ENCODE results near the gene ZNF213. TPM values are rescaled to one million over a fixed set of nuclear protein-coding genes. Genes with fewer than 3 reads are reported as not detected.
A peak's percentile ranks its signal among the peaks of the same experiment; 100 is the strongest.

The ZNF213 gene
- total and polyA plus RNA-seq, 4 donors: 2.3 to 8.6 (median 6.8) TPM

- ATAC-seq (ENCODE audit: low FRiP score) (no peak), DNase-seq (peak in 1 of 2 donors; percentile 48)
- Histone ChIP-seq H3K4me1 (ENCODE audit: control insufficient read depth in 1 of 2, insufficient read depth in 2 of 2, low read length in 2 of 2) (no peaks in the 10 kb centered on the region), H3K27ac (ENCODE audit: low read depth in 1 of 2, low read length in 2 of 2) (no peak overlapping the region), H3K4me3 (ENCODE audit: low read length in 2 of 2) (no peak overlapping the region), H3K27me3 (ENCODE audit: control insufficient read depth in 1 of 2, insufficient read depth in 2 of 2, low read length in 1 of 2) (no peaks in the 10 kb centered on the region), H3K9me3 (ENCODE audit: control insufficient read depth, low read length) (no peaks in the 10 kb centered on the region), H3K36me3 (ENCODE audit: control insufficient read depth in 1 of 2, insufficient read depth in 2 of 2, low read length in 1 of 2) (no peaks in the 10 kb centered on the region)
- intact Hi-C loops (cut with DNase I): no loop called here
- whole genome bisulfite sequencing, 2 donors: 94 to 95% methylated on average over 6 of the region's 6 CpGs
Measured at GRCh38 chr16:3149193-3149530, 14.3 kb downstream of the ZNF213 start.

- Histone ChIP-seq H3K27ac (ENCODE audit: low read depth in 1 of 2, low read length in 2 of 2) (peak overlapping the region in 1 of 2 donors; percentile 70), H3K4me1 (ENCODE audit: control insufficient read depth in 1 of 2, insufficient read depth in 2 of 2, low read length in 2 of 2) (no peaks in the 10 kb centered on the region), H3K4me3 (ENCODE audit: low read length in 2 of 2) (peak overlapping the region; percentile 37 to 60), H3K36me3 (ENCODE audit: control insufficient read depth in 1 of 2, insufficient read depth in 2 of 2, low read length in 1 of 2) (no peaks in the 10 kb centered on the region), H3K27me3 (ENCODE audit: control insufficient read depth in 1 of 2, insufficient read depth in 2 of 2, low read length in 1 of 2) (no peaks in the 10 kb centered on the region), H3K9me3 (ENCODE audit: control insufficient read depth, low read length) (no peaks in the 10 kb centered on the region)
- DNase-seq: peak; percentile 80 to 87
- ATAC-seq (ENCODE audit: low FRiP score): peak; percentile 50
- 16 to 17% methylated on average over 41 of the region's 41 CpGs for WGBS, 2 donors
- intact Hi-C loops (cut with DNase I): no loop called here
Measured at GRCh38 chr16:3149630-3150345, 15.0 kb downstream of the ZNF213 start.

GRCh38 chr16:3150346-3151218 is 15.8 kb downstream of the ZNF213 start:
- Histone ChIP-seq H3K36me3 (ENCODE audit: control insufficient read depth in 1 of 2, insufficient read depth in 2 of 2, low read length in 1 of 2) (no peaks in the 10 kb centered on the region), H3K27ac (ENCODE audit: low read depth in 1 of 2, low read length in 2 of 2) (peak overlapping the region in 1 of 2 donors; percentile 83), H3K9me3 (ENCODE audit: control insufficient read depth, low read length) (no peaks in the 10 kb centered on the region), H3K4me1 (ENCODE audit: control insufficient read depth in 1 of 2, insufficient read depth in 2 of 2, low read length in 2 of 2) (no peaks in the 10 kb centered on the region), H3K4me3 (ENCODE audit: low read length in 2 of 2) (peak overlapping the region; percentile 37 to 60), H3K27me3 (ENCODE audit: control insufficient read depth in 1 of 2, insufficient read depth in 2 of 2, low read length in 1 of 2) (no peaks in the 10 kb centered on the region)
- WGBS, 2 donors: 1% methylated on average over 58 to 62 of the region's 62 CpGs
- intact Hi-C loops (cut with DNase I): no loop called here
- peak; percentile 96 for ATAC-seq (ENCODE audit: low FRiP score)
- peak; percentile 97 for DNase-seq

GRCh38 chr16:3152027-3152276 is 17.1 kb downstream of the ZNF213 start:
- Histone ChIP-seq H3K4me3 (ENCODE audit: low read length in 2 of 2) (no peak overlapping the region), H3K36me3 (ENCODE audit: control insufficient read depth in 1 of 2, insufficient read depth in 2 of 2, low read length in 1 of 2) (no peaks in the 10 kb centered on the region), H3K4me1 (ENCODE audit: control insufficient read depth in 1 of 2, insufficient read depth in 2 of 2, low read length in 2 of 2) (no peaks in the 10 kb centered on the region), H3K27ac (ENCODE audit: low read depth in 1 of 2, low read length in 2 of 2) (no peak overlapping the region), H3K9me3 (ENCODE audit: control insufficient read depth, low read length) (no peaks in the 10 kb centered on the region), H3K27me3 (ENCODE audit: control insufficient read depth in 1 of 2, insufficient read depth in 2 of 2, low read length in 1 of 2) (no peaks in the 10 kb centered on the region)
- intact Hi-C loops (cut with DNase I): no loop called here
- ATAC-seq (ENCODE audit: low FRiP score): no peak
- WGBS, 2 donors: 3 to 5% methylated on average over 15 of the region's 15 CpGs
- DNase-seq: peak; percentile 33 to 69

- H3K4me3 ChIP-seq (ENCODE audit: low read length in 2 of 2): no peak overlapping the region
- ATAC-seq (ENCODE audit: low FRiP score): peak; percentile 84
- intact Hi-C loops (cut with DNase I): no loop called here
- no peak overlapping the region for H3K27ac ChIP-seq (ENCODE audit: low read depth in 1 of 2, low read length in 2 of 2)
- no peaks in the 10 kb centered on the region for H3K9me3 ChIP-seq (ENCODE audit: control insufficient read depth, low read length)
- H3K36me3 ChIP-seq (ENCODE audit: control insufficient read depth in 1 of 2, insufficient read depth in 2 of 2, low read length in 1 of 2): no peaks in the 10 kb centered on the region
- DNase-seq: peak; percentile 90 to 94
- no peaks in the 10 kb centered on the region for H3K27me3 ChIP-seq (ENCODE audit: control insufficient read depth in 1 of 2, insufficient read depth in 2 of 2, low read length in 1 of 2)
- 1% methylated on average over 42 of the region's 42 CpGs for WGBS, 2 donors
- H3K4me1 ChIP-seq (ENCODE audit: control insufficient read depth in 1 of 2, insufficient read depth in 2 of 2, low read length in 2 of 2): no peaks in the 10 kb centered on the region
Measured at GRCh38 chr16:3152277-3152990, 17.6 kb downstream of the ZNF213 start.

- DNase-seq (no peak), ATAC-seq (ENCODE audit: low FRiP score) (no peak)
- H3K4me3 ChIP-seq (ENCODE audit: low read length in 2 of 2): no peak overlapping the region
- no peaks in the 10 kb centered on the region for H3K4me1 ChIP-seq (ENCODE audit: control insufficient read depth in 1 of 2, insufficient read depth in 2 of 2, low read length in 2 of 2)
- no peaks in the 10 kb centered on the region for H3K9me3 ChIP-seq (ENCODE audit: control insufficient read depth, low read length)
- no peak overlapping the region for H3K27ac ChIP-seq (ENCODE audit: low read depth in 1 of 2, low read length in 2 of 2)
- H3K36me3 ChIP-seq (ENCODE audit: control insufficient read depth in 1 of 2, insufficient read depth in 2 of 2, low read length in 1 of 2): no peaks in the 10 kb centered on the region
- 11 to 16% methylated on average over 8 of the region's 8 CpGs for WGBS, 2 donors
- intact Hi-C loops (cut with DNase I): no loop called here
- no peaks in the 10 kb centered on the region for H3K27me3 ChIP-seq (ENCODE audit: control insufficient read depth in 1 of 2, insufficient read depth in 2 of 2, low read length in 1 of 2)
Measured at GRCh38 chr16:3152991-3153368, 18.2 kb downstream of the ZNF213 start.

GRCh38 chr16:3155181-3155580 is 20.4 kb downstream of the ZNF213 start:
- WGBS, 2 donors: 66 to 87% methylated on average over 2 of the region's 2 CpGs
- no peaks in the 10 kb centered on the region for H3K36me3 ChIP-seq (ENCODE audit: control insufficient read depth in 1 of 2, insufficient read depth in 2 of 2, low read length in 1 of 2)
- H3K27ac ChIP-seq (ENCODE audit: low read depth in 1 of 2, low read length in 2 of 2): no peak overlapping the region
- no peaks in the 10 kb centered on the region for H3K27me3 ChIP-seq (ENCODE audit: control insufficient read depth in 1 of 2, insufficient read depth in 2 of 2, low read length in 1 of 2)
- H3K4me1 ChIP-seq (ENCODE audit: control insufficient read depth in 1 of 2, insufficient read depth in 2 of 2, low read length in 2 of 2): no peaks in the 10 kb centered on the region
- H3K4me3 ChIP-seq (ENCODE audit: low read length in 2 of 2): no peak overlapping the region
- intact Hi-C loops (cut with DNase I): no loop called here
- DNase-seq (no peak), ATAC-seq (ENCODE audit: low FRiP score) (no peak)
- H3K9me3 ChIP-seq (ENCODE audit: control insufficient read depth, low read length): no peaks in the 10 kb centered on the region

- Histone ChIP-seq H3K36me3 (ENCODE audit: control insufficient read depth in 1 of 2, insufficient read depth in 2 of 2, low read length in 1 of 2) (no peaks in the 10 kb centered on the region), H3K27me3 (ENCODE audit: control insufficient read depth in 1 of 2, insufficient read depth in 2 of 2, low read length in 1 of 2) (no peaks in the 10 kb centered on the region), H3K4me1 (ENCODE audit: control insufficient read depth in 1 of 2, insufficient read depth in 2 of 2, low read length in 2 of 2) (no peaks in the 10 kb centered on the region), H3K27ac (ENCODE audit: low read depth in 1 of 2, low read length in 2 of 2) (no peak overlapping the region), H3K9me3 (ENCODE audit: control insufficient read depth, low read length) (no peaks in the 10 kb centered on the region), H3K4me3 (ENCODE audit: low read length in 2 of 2) (no peak overlapping the region)
- ATAC-seq (ENCODE audit: low FRiP score) (no peak), DNase-seq (no peak)
- intact Hi-C loops (cut with DNase I): no loop called here
- 92 to 95% methylated on average over 3 of the region's 3 CpGs for WGBS, 2 donors
Measured at GRCh38 chr16:3155972-3156371, 21.1 kb downstream of the ZNF213 start.

All from aorta (tissue), 5 donors.